ENCODE measurements around the gene ACY1.

Gene ACY1

GRCh38 chr3:51946796-51947195, 36.5 kb upstream of the ACY1 start:
- TF ChIP-seq CTCF (IDR thresholded peaks at IDR 0.05; ENCODE audit: low read depth, low read length, missing control alignments) = no peak
- in situ Hi-C loops (cut with HindIII; ENCODE audit: low sequenced_read_pairs) = no loop called here
- H3K4me3 ChIP-seq (ENCODE audit: low read depth, low read length) = no peak overlapping the region
- no peak for DNase-seq (ENCODE audit: low read depth)

- no peak for DNase-seq (ENCODE audit: low read depth)
- TF ChIP-seq CTCF (IDR thresholded peaks at IDR 0.05; ENCODE audit: low read depth, low read length, missing control alignments) = no peak
- in situ Hi-C loops (cut with HindIII; ENCODE audit: low sequenced_read_pairs) = no loop called here
- H3K4me3 ChIP-seq (ENCODE audit: low read depth, low read length) = no peak overlapping the region
Observed at GRCh38 chr3:51947215-51947900, 36.0 kb upstream of the ACY1 start.

GRCh38 chr3:51948016-51948580, 35.2 kb upstream of the ACY1 start:
- TF ChIP-seq CTCF (IDR thresholded peaks at IDR 0.05; ENCODE audit: low read depth, low read length, missing control alignments) = no peak
- in situ Hi-C loops (cut with HindIII; ENCODE audit: low sequenced_read_pairs) = no loop called here
- no peak for DNase-seq (ENCODE audit: low read depth)
- H3K4me3 ChIP-seq (ENCODE audit: low read depth, low read length) = no peak overlapping the region

- no peak for DNase-seq (ENCODE audit: low read depth)
- in situ Hi-C loops (cut with HindIII; ENCODE audit: low sequenced_read_pairs) = no loop called here
- TF ChIP-seq CTCF (IDR thresholded peaks at IDR 0.05; ENCODE audit: low read depth, low read length, missing control alignments) = no peak
- H3K4me3 ChIP-seq (ENCODE audit: low read depth, low read length) = no peak overlapping the region
Observed at GRCh38 chr3:51949121-51949520, 34.2 kb upstream of the ACY1 start.

- in situ Hi-C loops (cut with HindIII; ENCODE audit: low sequenced_read_pairs) = no loop called here
Observed at GRCh38 chr3:51950899-51951298, 32.4 kb upstream of the ACY1 start.

GRCh38 chr3:51953445-51953844, 29.9 kb upstream of the ACY1 start:
- no peak overlapping the region for H3K4me3 ChIP-seq (ENCODE audit: low read depth, low read length)
- DNase-seq (ENCODE audit: low read depth) = no peak
- TF ChIP-seq CTCF (IDR thresholded peaks at IDR 0.05; ENCODE audit: low read depth, low read length, missing control alignments) = no peak
- in situ Hi-C loops (cut with HindIII; ENCODE audit: low sequenced_read_pairs) = no loop called here

More at GRCh38 chr3:51950899-51951298, 32.4 kb upstream of the ACY1 start:
- no peak overlapping the region for H3K4me3 ChIP-seq (ENCODE audit: low read depth, low read length)
- no peak for TF ChIP-seq CTCF (IDR thresholded peaks at IDR 0.05; ENCODE audit: low read depth, low read length, missing control alignments)
- no peak for DNase-seq (ENCODE audit: low read depth)
